Anterior cingulate cortex (tissue), 58 donors: ENCODE data around the gene EVL.

Source experiments
- DNase-seq, 58 donors: peaks; one replicate each; lab custom pipeline; 2025; lab: John Stamatoyannopoulos, UW

Gene EVL

GRCh38 chr14:100080206-100080605, 15.0 kb downstream of the EVL start:
- DNase-seq, result no peak

- no peak for DNase-seq
Measured at GRCh38 chr14:100081997-100082625, 16.9 kb downstream of the EVL start.

GRCh38 chr14:100082723-100083122, 17.5 kb downstream of the EVL start:
- no peak for DNase-seq

- DNase-seq, result no peak
Measured at GRCh38 chr14:100083706-100084105, 18.5 kb downstream of the EVL start.

- no peak for DNase-seq
Measured at GRCh38 chr14:100084591-100084990, 19.4 kb downstream of the EVL start.

GRCh38 chr14:100085462-100085861, 20.2 kb downstream of the EVL start:
- DNase-seq, result no peak

GRCh38 chr14:100086361-100086760, 21.1 kb downstream of the EVL start:
- DNase-seq, result no peak

- DNase-seq, result no peak
Measured at GRCh38 chr14:100088226-100088625, 23.0 kb downstream of the EVL start.

GRCh38 chr14:100091386-100091785, 26.2 kb downstream of the EVL start:
- no peak for DNase-seq

- no peak for DNase-seq
Measured at GRCh38 chr14:100092832-100093231, 27.6 kb downstream of the EVL start.

GRCh38 chr14:100093319-100093718, 28.1 kb downstream of the EVL start:
- no peak for DNase-seq

GRCh38 chr14:100096656-100097055, 31.4 kb downstream of the EVL start:
- no peak for DNase-seq

GRCh38 chr14:100098171-100098570, 32.9 kb downstream of the EVL start:
- no peak for DNase-seq

GRCh38 chr14:100100032-100100703, 34.9 kb downstream of the EVL start:
- no peak for DNase-seq

GRCh38 chr14:100102156-100102785, 37.0 kb downstream of the EVL start:
- DNase-seq, result no peak

GRCh38 chr14:100103250-100104005, 38.2 kb downstream of the EVL start:
- DNase-seq, result no peak

- no peak for DNase-seq
Measured at GRCh38 chr14:100104006-100104352, 38.8 kb downstream of the EVL start.

GRCh38 chr14:100104523-100105300, 39.5 kb downstream of the EVL start:
- no peak for DNase-seq

- no peak for DNase-seq
Measured at GRCh38 chr14:100105357-100106169, 40.3 kb downstream of the EVL start.
